Measurements from ENCODE around the gene AFAP1L2. TPM values are rescaled to one million over a fixed set of nuclear protein-coding genes. Genes with fewer than 3 reads are reported as not detected.
A peak's percentile ranks its signal among the peaks of the same experiment; 100 is the strongest.

The AFAP1L2 gene
- total RNA-seq, 3 donors from 2014 or later = 4.2 to 43.9 (median 20.0) TPM

- Histone ChIP-seq H3K36me3 (no peaks in the 10 kb centered on the region), H3K9me3 (no peaks in the 10 kb centered on the region), H3K27me3 (no peaks in the 10 kb centered on the region), H3K27ac (peak overlapping the region; percentile 91 to 92), H3K4me3 (peak overlapping the region; percentile 48 to 95 (median 66)), H3K4me1 (peaks cover 0 to 24% of the 10 kb centered on the region in 2 donors)
- no peak for TF ChIP-seq POLR2AphosphoS5 (IDR thresholded peaks at IDR 0.05)
- no peak for TF ChIP-seq POLR2A (IDR thresholded peaks at IDR 0.05)
- TF ChIP-seq, protein P1, sequence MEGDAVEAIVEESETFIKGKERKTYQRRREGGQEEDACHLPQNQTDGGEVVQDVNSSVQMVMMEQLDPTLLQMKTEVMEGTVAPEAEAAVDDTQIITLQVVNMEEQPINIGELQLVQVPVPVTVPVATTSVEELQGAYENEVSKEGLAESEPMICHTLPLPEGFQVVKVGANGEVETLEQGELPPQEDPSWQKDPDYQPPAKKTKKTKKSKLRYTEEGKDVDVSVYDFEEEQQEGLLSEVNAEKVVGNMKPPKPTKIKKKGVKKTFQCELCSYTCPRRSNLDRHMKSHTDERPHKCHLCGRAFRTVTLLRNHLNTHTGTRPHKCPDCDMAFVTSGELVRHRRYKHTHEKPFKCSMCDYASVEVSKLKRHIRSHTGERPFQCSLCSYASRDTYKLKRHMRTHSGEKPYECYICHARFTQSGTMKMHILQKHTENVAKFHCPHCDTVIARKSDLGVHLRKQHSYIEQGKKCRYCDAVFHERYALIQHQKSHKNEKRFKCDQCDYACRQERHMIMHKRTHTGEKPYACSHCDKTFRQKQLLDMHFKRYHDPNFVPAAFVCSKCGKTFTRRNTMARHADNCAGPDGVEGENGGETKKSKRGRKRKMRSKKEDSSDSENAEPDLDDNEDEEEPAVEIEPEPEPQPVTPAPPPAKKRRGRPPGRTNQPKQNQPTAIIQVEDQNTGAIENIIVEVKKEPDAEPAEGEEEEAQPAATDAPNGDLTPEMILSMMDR (IDR thresholded peaks at IDR 0.05) = no peak
- no peak for DNase-seq (ENCODE audit: low spot score in 2 of 2)
- intact Hi-C loops (cut with DNase I; ENCODE audit: low total_unique reads) = no loop called here
Measured at GRCh38 chr10:114402871-114403540, 1.3 kb downstream of the AFAP1L2 start.

- Histone ChIP-seq H3K4me3 (peak overlapping the region in 2 of 3 donors; percentile 66 to 95), H3K4me1 (peaks cover 0 to 31% of the 10 kb centered on the region in 2 donors), H3K9me3 (no peaks in the 10 kb centered on the region), H3K27me3 (no peaks in the 10 kb centered on the region), H3K36me3 (no peaks in the 10 kb centered on the region), H3K27ac (peak overlapping the region; percentile 91 to 92)
- DNase-seq (ENCODE audit: low spot score in 2 of 2) = no peak
- TF ChIP-seq POLR2AphosphoS5 (IDR thresholded peaks at IDR 0.05) (no peak), POLR2A (IDR thresholded peaks at IDR 0.05) (no peak)
- TF ChIP-seq, protein P1 (IDR thresholded peaks at IDR 0.05) = no peak
- intact Hi-C loops (cut with DNase I; ENCODE audit: low total_unique reads) = no loop called here
Measured at GRCh38 chr10:114402233-114402632, 2.1 kb downstream of the AFAP1L2 start.

- H3K9me3 ChIP-seq = no peaks in the 10 kb centered on the region
- intact Hi-C loops (cut with DNase I; ENCODE audit: low total_unique reads) = no loop called here
- peaks cover 0 to 31% of the 10 kb centered on the region in 2 donors for H3K4me1 ChIP-seq
- H3K4me3 ChIP-seq = no peak overlapping the region
- H3K27ac ChIP-seq = peak overlapping the region; percentile 75 to 83
- peak; percentile 39 to 74 (median 62) for TF ChIP-seq POLR2AphosphoS5 (IDR thresholded peaks at IDR 0.05)
- TF ChIP-seq POLR2A (IDR thresholded peaks at IDR 0.05) = no peak
- no peaks in the 10 kb centered on the region for H3K27me3 ChIP-seq
- H3K36me3 ChIP-seq = no peaks in the 10 kb centered on the region
- peak in 1 of 2 donors; percentile 73 for DNase-seq (ENCODE audit: low spot score in 2 of 2)
Measured at GRCh38 chr10:114401195-114401791, 3.0 kb downstream of the AFAP1L2 start.

DNA sequence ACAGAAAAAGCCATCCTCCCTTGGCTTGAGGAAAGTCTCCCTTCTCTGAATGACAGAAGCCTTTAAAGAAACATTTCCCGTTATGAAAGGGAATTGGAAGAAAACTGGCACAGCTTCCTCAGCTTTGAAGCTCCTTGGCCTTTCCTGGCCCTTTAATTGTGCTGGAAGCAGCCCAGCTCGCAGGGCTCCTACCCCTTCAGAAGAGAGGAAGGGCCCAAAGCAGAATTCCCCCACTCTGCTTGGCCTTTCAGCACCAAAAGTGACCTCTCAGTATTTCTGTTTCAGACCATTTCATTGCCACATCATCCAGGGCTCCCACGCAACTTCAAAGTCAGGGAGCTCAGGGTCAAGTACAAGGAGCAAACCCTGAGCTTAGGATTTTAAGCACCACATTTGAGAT lies 4.2 kb downstream of the AFAP1L2 start:
- DNase-seq (ENCODE audit: low spot score in 2 of 2) = no peak
- peak overlapping the region in 1 of 3 donors; percentile 10 for H3K4me3 ChIP-seq
- intact Hi-C loops (cut with DNase I; ENCODE audit: low total_unique reads) = no loop called here
- no peaks in the 10 kb centered on the region for H3K36me3 ChIP-seq
- no peaks in the 10 kb centered on the region for H3K27me3 ChIP-seq
- peaks cover 0 to 41% of the 10 kb centered on the region in 2 donors for H3K4me1 ChIP-seq
- TF ChIP-seq, protein P1 (IDR thresholded peaks at IDR 0.05) = no peak
- TF ChIP-seq POLR2AphosphoS5 (IDR thresholded peaks at IDR 0.05) (no peak), POLR2A (IDR thresholded peaks at IDR 0.05) (no peak)
- no peaks in the 10 kb centered on the region for H3K9me3 ChIP-seq
- H3K27ac ChIP-seq = peak overlapping the region; percentile 75 to 83

- H3K4me3 ChIP-seq = peak overlapping the region in 1 of 3 donors; percentile 10
- H3K36me3 ChIP-seq = no peaks in the 10 kb centered on the region
- DNase-seq (ENCODE audit: low spot score in 2 of 2) = no peak
- H3K9me3 ChIP-seq = no peaks in the 10 kb centered on the region
- peak overlapping the region; percentile 75 to 83 for H3K27ac ChIP-seq
- TF ChIP-seq, protein P1 (IDR thresholded peaks at IDR 0.05) = no peak
- TF ChIP-seq POLR2AphosphoS5 (IDR thresholded peaks at IDR 0.05) = no peak
- TF ChIP-seq POLR2A (IDR thresholded peaks at IDR 0.05) = no peak
- intact Hi-C loops (cut with DNase I; ENCODE audit: low total_unique reads) = no loop called here
- H3K27me3 ChIP-seq = no peaks in the 10 kb centered on the region
- H3K4me1 ChIP-seq = peaks cover 0 to 45% of the 10 kb centered on the region in 2 donors
Measured at GRCh38 chr10:114399576-114399975, 4.7 kb downstream of the AFAP1L2 start.
